Neural cell (in vitro differentiated cells): Measurements from ENCODE around the gene RFX4. TPM values are rescaled to one million over a fixed set of nuclear protein-coding genes. Genes with fewer than 3 reads are reported as not detected.
"Not testable (repeated sequence)": the region's sequence is repeated elsewhere in the genome, so short reads cannot be mapped to it uniquely, and the experiment has no call there.

Experiments
- H2AFZ ChIP-seq: fragments of 200-600, 300-800 bp; sonication (generic), shearing (Covaris generic); 2 replicates; pipeline ENCODE4 v1.6.0; 2014; ENCODE audit warnings: low read depth, mild to moderate bottlenecking, antibody characterized with exemption, low read length, moderate library complexity
- H3F3A ChIP-seq: fragments of 200-600 bp; shearing (Covaris generic); 2 replicates; pipeline ENCODE4 v1.6.1; 2016; ENCODE audit warnings: mild to moderate bottlenecking, moderate library complexity, mixed read lengths, antibody characterized with exemption, low read length; ENCODE audit not compliant: insufficient read depth, poor library complexity, severe bottlenecking
- H3K27ac ChIP-seq: fragments of 200-600, 300-800 bp; sonication (generic), shearing (Covaris generic); 2 replicates; pipeline ENCODE4 v1.5.1; 2014; ENCODE audit warnings: mild to moderate bottlenecking, low read length, moderate library complexity
- H3K27me3 ChIP-seq: fragments of 300-800, 200-600 bp; sonication (generic), shearing (Covaris generic); 2 replicates; pipeline ENCODE4 v1.6.0; 2014; ENCODE audit warnings: mild to moderate bottlenecking, low read depth, low read length, moderate library complexity; ENCODE audit not compliant: insufficient read depth
- H3K36me3 ChIP-seq: fragments of 300-800, 200-600 bp; sonication (generic), shearing (Covaris generic); 2 replicates; pipeline ENCODE4 v1.5.1; 2014; ENCODE audit warnings: mild to moderate bottlenecking, antibody characterized with exemption, low read length, moderate library complexity; ENCODE audit not compliant: insufficient read depth
- H3K4me2 ChIP-seq: fragments of 300-800, 200-600 bp; sonication (generic), shearing (Covaris generic); 2 replicates; pipeline ENCODE4 v1.6.0; 2014; ENCODE audit warnings: mild to moderate bottlenecking, low read length
- H3K4me3 ChIP-seq: fragments of 300-800, 200-600 bp; sonication (generic), shearing (Covaris generic); 2 replicates; pipeline ENCODE4 v1.5.1; 2014; ENCODE audit warnings: mild to moderate bottlenecking, low read length, moderate library complexity
- H3K79me2 ChIP-seq: fragments of 200-600 bp; shearing (Covaris generic); replicated peaks from 2 replicates; pipeline ENCODE4 v1.6.0; 2014; ENCODE audit warnings: mild to moderate bottlenecking, low read length, moderate library complexity; ENCODE audit not compliant: insufficient read depth
- H3K9ac ChIP-seq: fragments of 300-800, 200-600 bp; sonication (generic), shearing (Covaris generic); 2 replicates; pipeline ENCODE4 v1.6.1; 2016; ENCODE audit warnings: mild to moderate bottlenecking, low read length, mixed read lengths
- H3K9me2 ChIP-seq: fragments of 200-600 bp; shearing (Covaris generic); 2 replicates; pipeline ENCODE4 v1.6.1; 2016; ENCODE audit warnings: mild to moderate bottlenecking, low read length, mixed read lengths; ENCODE audit not compliant: insufficient read depth
- H3K9me3 ChIP-seq: fragments of 200-600, 300-800 bp; sonication (generic), shearing (Covaris generic); 2 replicates; pipeline ENCODE4 v1.6.1; 2016; ENCODE audit warnings: mild to moderate bottlenecking, mixed run types, low read length, moderate library complexity, mixed read lengths
- H4K20me1 ChIP-seq: fragments of 200-600 bp; shearing (Covaris generic); 2 replicates; pipeline ENCODE4 v1.6.1; 2016; ENCODE audit warnings: mild to moderate bottlenecking, mixed run types; ENCODE audit not compliant: insufficient read depth
- CTCF ChIP-seq: fragments of 450-650 bp; IDR thresholded peaks from 2 replicates; pipeline ENCODE4 v1.5.1; 2014; ENCODE audit warnings: antibody characterized with exemption, mild to moderate bottlenecking, moderate library complexity; ENCODE audit not compliant: poor library complexity, severe bottlenecking
- EP300 ChIP-seq: fragments of 450-650 bp; conservative IDR thresholded peaks from 2 replicates; pipeline ENCODE4 v1.6.1; 2014; ENCODE audit warnings: antibody characterized with exemption, mild to moderate bottlenecking, moderate library complexity; ENCODE audit not compliant: poor library complexity, severe bottlenecking
- EZH2 ChIP-seq: fragments of 200-600, 300-800 bp; shearing (Covaris generic), sonication (generic); IDR thresholded peaks from 2 replicates; pipeline ENCODE4 v1.6.1; 2014; ENCODE audit warnings: antibody characterized with exemption, low read length, borderline replicate concordance, mild to moderate bottlenecking; ENCODE audit not compliant: insufficient read depth, poor library complexity, severe bottlenecking
- MXI1 ChIP-seq: fragments of 450-650 bp; conservative IDR thresholded peaks from 2 replicates; pipeline ENCODE4 v1.6.1; 2014; ENCODE audit warnings: antibody characterized with exemption, mild to moderate bottlenecking; ENCODE audit not compliant: poor library complexity, severe bottlenecking
- POLR2AphosphoS5 ChIP-seq: IDR thresholded peaks from 2 replicates; pipeline ENCODE4 v1.6.1; 2012
- RAD21 ChIP-seq: fragments of 450-650 bp; conservative IDR thresholded peaks from 2 replicates; pipeline ENCODE4 v1.6.1; 2014; ENCODE audit warnings: antibody characterized with exemption, mild to moderate bottlenecking, moderate library complexity
- REST ChIP-seq: IDR thresholded peaks from 2 replicates; pipeline ENCODE4 v1.6.1; 2012; ENCODE audit warnings: borderline replicate concordance
- SMC3 ChIP-seq: fragments of 450-650 bp; conservative IDR thresholded peaks from 2 replicates; pipeline ENCODE4 v1.6.1; 2014; ENCODE audit warnings: antibody characterized with exemption, mild to moderate bottlenecking, moderate library complexity; ENCODE audit not compliant: poor library complexity
- TAF1 ChIP-seq: IDR thresholded peaks from 2 replicates; pipeline ENCODE4 v1.6.1; 2012; ENCODE audit warnings: low read depth
- polyA plus RNA-seq: library from polyadenylated mRNA; depleted of rRNA; stranded (reverse); fragments of >200 nt; gene quantifications from 2 replicates; pipeline ENCODE4 v1.2.3, GENCODE V29; 2014

Gene RFX4
- polyA plus RNA-seq, 1 donor from 2014 or later: 0.22 TPM

GRCh38 chr12:106690569-106691305 lies 107.9 kb downstream of the RFX4 start:
- TF ChIP-seq EZH2 (no peak), MXI1 (no peak), CTCF (no peak), SMC3 (no peak), RAD21 (no peak)
- Histone ChIP-seq H3K4me3 (no peak overlapping the region), H3F3A (no peaks in the 10 kb centered on the region), H3K9me3 (no peaks in the 10 kb centered on the region), H3K79me2 (no peaks in the 10 kb centered on the region), H3K27me3 (no peaks in the 10 kb centered on the region), H3K36me3 (no peaks in the 10 kb centered on the region), H3K9me2 (no peaks in the 10 kb centered on the region), H3K4me2 (no peak overlapping the region), H2AFZ (no peak overlapping the region), H3K27ac (no peak overlapping the region), H4K20me1 (no peaks in the 10 kb centered on the region), H3K9ac (no peak overlapping the region)

GRCh38 chr12:106692033-106692432 lies 109.2 kb downstream of the RFX4 start:
- H3K9me3 ChIP-seq, H3K4me2 ChIP-seq, H2AFZ ChIP-seq, H3K4me3 ChIP-seq, H3F3A ChIP-seq, H3K9me2 ChIP-seq, H3K79me2 ChIP-seq, H4K20me1 ChIP-seq, H3K27ac ChIP-seq, H3K9ac ChIP-seq, H3K27me3 ChIP-seq, H3K36me3 ChIP-seq: not testable (repeated sequence)

GRCh38 chr12:106692896-106693820 lies 110.4 kb downstream of the RFX4 start:
- H3K27me3 ChIP-seq: no peaks in the 10 kb centered on the region
- no peak overlapping the region for H3K4me3 ChIP-seq
- no peak overlapping the region for H3K4me2 ChIP-seq
- H2AFZ ChIP-seq: no peak overlapping the region
- no peaks in the 10 kb centered on the region for H3K9me2 ChIP-seq
- H3K9me3 ChIP-seq: no peaks in the 10 kb centered on the region
- H4K20me1 ChIP-seq: no peaks in the 10 kb centered on the region
- H3K27ac ChIP-seq: no peak overlapping the region
- H3F3A ChIP-seq: no peaks in the 10 kb centered on the region
- TF ChIP-seq REST (no peak), RAD21 (no peak), MXI1 (no peak), CTCF (no peak), POLR2AphosphoS5 (no peak), EZH2 (no peak), SMC3 (no peak), EP300 (no peak), TAF1 (no peak)
- H3K9ac ChIP-seq: no peak overlapping the region
- H3K79me2 ChIP-seq: no peaks in the 10 kb centered on the region
- no peaks in the 10 kb centered on the region for H3K36me3 ChIP-seq
